DND-41 (cell line): ENCODE measurements around the gene PLP1.

ENCODE experiments used
- ATAC-seq: fragments of 200-7000 bp; cut with Tn5 transposase; 3 replicates; pipeline ENCODE4 v1.9.1; 2021; ENCODE audit warnings: low read depth; ENCODE audit not compliant: insufficient read depth
- DNase-seq: peaks from one replicate; pipeline ENCODE4 v3.0.0-alpha.2; 2020
- H2AFZ ChIP-seq: 2 replicates; pipeline ENCODE4 v1.6.0; 2012; ENCODE audit warnings: low read depth, low read length
- H3K27ac ChIP-seq: 2 replicates; pipeline ENCODE4 v1.5.1; 2012; ENCODE audit warnings: low read length, inconsistent platforms
- H3K27me3 ChIP-seq: fragments of 200-600 bp; sonication (generic); 2 replicates; pipeline ENCODE4 v1.6.0; 2012; ENCODE audit warnings: low read length, mild to moderate bottlenecking, inconsistent platforms; ENCODE audit not compliant: insufficient read depth, poor library complexity
- H3K36me3 ChIP-seq: 2 replicates; pipeline ENCODE4 v1.5.1; 2012; ENCODE audit warnings: low read length, inconsistent platforms; ENCODE audit not compliant: insufficient read depth
- H3K4me1 ChIP-seq: 2 replicates; pipeline ENCODE4 v1.5.1; 2012; ENCODE audit warnings: mild to moderate bottlenecking, low read length; ENCODE audit not compliant: insufficient read depth
- H3K4me2 ChIP-seq: 2 replicates; pipeline ENCODE4 v1.6.0; 2012; ENCODE audit warnings: mild to moderate bottlenecking, moderate library complexity, low read length, inconsistent platforms; ENCODE audit not compliant: insufficient read depth
- H3K4me3 ChIP-seq, 2 experiments: fragments of 200-600 bp in 1 of 2; shearing (Covaris generic) in 1 of 2; 2 replicates each; pipeline ENCODE4 v1.5.1; 2012 to 2016; ENCODE audit warnings: inconsistent platforms in 2 of 2, low read length in 2 of 2, mild to moderate bottlenecking in 2 of 2, low read depth in 1 of 2, moderate library complexity in 1 of 2
- H3K79me2 ChIP-seq: 2 replicates; pipeline ENCODE4 v1.6.0; 2012; ENCODE audit warnings: low read length, inconsistent platforms; ENCODE audit not compliant: insufficient read depth
- H3K9ac ChIP-seq: 2 replicates; pipeline ENCODE4 v1.6.0; 2012; ENCODE audit warnings: low read depth, mild to moderate bottlenecking, inconsistent platforms, low read length, moderate library complexity
- H3K9me3 ChIP-seq: 2 replicates; pipeline ENCODE4 v1.5.1; 2012; ENCODE audit warnings: low read length, moderate library complexity, mild to moderate bottlenecking, inconsistent platforms; ENCODE audit not compliant: insufficient read depth, severe bottlenecking
- H4K20me1 ChIP-seq: 2 replicates; pipeline ENCODE4 v1.6.0; 2012; ENCODE audit warnings: low read length; ENCODE audit not compliant: insufficient read depth
- EZH2 ChIP-seq: IDR thresholded peaks from 3 replicates; pipeline ENCODE4 v1.6.1; 2012; ENCODE audit warnings: borderline replicate concordance, low read depth, mild to moderate bottlenecking, moderate library complexity, low read length, inconsistent platforms; ENCODE audit not compliant: severe bottlenecking
- TF ChIP-seq, protein P1 (sequence below): IDR thresholded peaks from 2 replicates; pipeline ENCODE4 v1.5.1; 2012; ENCODE audit warnings: borderline replicate concordance, low read length, moderate library complexity, mild to moderate bottlenecking; ENCODE audit not compliant: poor library complexity, severe bottlenecking; ENCODE audit errors: extremely low read depth

The PLP1 gene

DNA sequence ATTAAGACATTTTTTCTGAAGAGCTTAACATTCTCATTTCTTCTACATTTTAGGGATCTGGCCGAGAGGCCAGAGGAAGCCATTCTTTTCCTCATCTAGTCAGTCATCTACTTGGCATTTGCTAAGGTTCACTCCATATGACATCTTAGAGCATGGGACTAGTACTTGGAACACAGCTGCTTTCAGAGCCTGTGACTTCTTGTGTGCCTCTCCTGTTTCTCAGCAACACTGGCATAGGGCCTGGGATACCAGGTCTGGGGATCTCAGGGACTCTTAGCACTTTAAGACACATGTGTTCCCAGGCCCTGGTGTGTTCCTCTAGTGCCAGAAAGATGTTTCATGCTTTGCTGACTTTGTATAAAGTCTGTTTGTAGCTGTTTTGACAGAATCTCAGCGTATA lies 7.3 kb downstream of the PLP1 start:
- H3K9ac ChIP-seq: no peak overlapping the region
- no peaks in the 10 kb centered on the region for H3K79me2 ChIP-seq
- H3K4me2 ChIP-seq: no peak overlapping the region
- TF ChIP-seq EZH2: no peak
- TF ChIP-seq, protein P1, sequence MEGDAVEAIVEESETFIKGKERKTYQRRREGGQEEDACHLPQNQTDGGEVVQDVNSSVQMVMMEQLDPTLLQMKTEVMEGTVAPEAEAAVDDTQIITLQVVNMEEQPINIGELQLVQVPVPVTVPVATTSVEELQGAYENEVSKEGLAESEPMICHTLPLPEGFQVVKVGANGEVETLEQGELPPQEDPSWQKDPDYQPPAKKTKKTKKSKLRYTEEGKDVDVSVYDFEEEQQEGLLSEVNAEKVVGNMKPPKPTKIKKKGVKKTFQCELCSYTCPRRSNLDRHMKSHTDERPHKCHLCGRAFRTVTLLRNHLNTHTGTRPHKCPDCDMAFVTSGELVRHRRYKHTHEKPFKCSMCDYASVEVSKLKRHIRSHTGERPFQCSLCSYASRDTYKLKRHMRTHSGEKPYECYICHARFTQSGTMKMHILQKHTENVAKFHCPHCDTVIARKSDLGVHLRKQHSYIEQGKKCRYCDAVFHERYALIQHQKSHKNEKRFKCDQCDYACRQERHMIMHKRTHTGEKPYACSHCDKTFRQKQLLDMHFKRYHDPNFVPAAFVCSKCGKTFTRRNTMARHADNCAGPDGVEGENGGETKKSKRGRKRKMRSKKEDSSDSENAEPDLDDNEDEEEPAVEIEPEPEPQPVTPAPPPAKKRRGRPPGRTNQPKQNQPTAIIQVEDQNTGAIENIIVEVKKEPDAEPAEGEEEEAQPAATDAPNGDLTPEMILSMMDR: no peak
- ATAC-seq: no peak
- H3K27me3 ChIP-seq: no peaks in the 10 kb centered on the region
- H3K4me1 ChIP-seq: peaks cover 6% of the 10 kb centered on the region; the same call in 1 of the 2 replicates
- no peak overlapping the region for H3K4me3 ChIP-seq
- H4K20me1 ChIP-seq: no peaks in the 10 kb centered on the region
- H2AFZ ChIP-seq: no peak overlapping the region
- H3K27ac ChIP-seq: no peak overlapping the region
- DNase-seq: no peak
- H3K36me3 ChIP-seq: no peaks in the 10 kb centered on the region
- no peaks in the 10 kb centered on the region for H3K9me3 ChIP-seq

DNA sequence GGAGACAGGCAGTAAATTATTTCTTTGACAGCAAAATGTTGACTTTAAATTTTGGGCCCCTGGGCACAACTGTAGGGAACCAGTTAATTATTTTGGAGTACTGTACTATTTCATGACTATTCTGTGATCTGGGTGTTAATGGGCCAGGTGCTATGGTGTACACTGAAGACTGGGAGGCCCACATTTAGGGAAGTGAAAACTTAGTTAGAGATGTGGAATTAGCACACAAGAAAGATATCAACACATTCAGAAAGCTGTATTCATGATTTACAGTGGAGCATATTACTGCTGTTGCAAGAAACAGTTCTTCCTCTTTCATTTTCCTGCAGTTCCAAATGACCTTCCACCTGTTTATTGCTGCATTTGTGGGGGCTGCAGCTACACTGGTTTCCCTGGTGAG lies 12.4 kb downstream of the PLP1 start:
- no peak overlapping the region for H3K4me3 ChIP-seq
- H4K20me1 ChIP-seq: no peaks in the 10 kb centered on the region
- H3K27ac ChIP-seq: no peak overlapping the region
- H2AFZ ChIP-seq: no peak overlapping the region
- H3K4me2 ChIP-seq: no peak overlapping the region
- H3K36me3 ChIP-seq: no peaks in the 10 kb centered on the region
- H3K9ac ChIP-seq: no peak overlapping the region
- DNase-seq (no peak), ATAC-seq (no peak)
- H3K79me2 ChIP-seq: no peaks in the 10 kb centered on the region
- no peaks in the 10 kb centered on the region for H3K4me1 ChIP-seq
- no peaks in the 10 kb centered on the region for H3K27me3 ChIP-seq
- TF ChIP-seq, protein P1: no peak
- no peak for TF ChIP-seq EZH2
- no peaks in the 10 kb centered on the region for H3K9me3 ChIP-seq

DNA sequence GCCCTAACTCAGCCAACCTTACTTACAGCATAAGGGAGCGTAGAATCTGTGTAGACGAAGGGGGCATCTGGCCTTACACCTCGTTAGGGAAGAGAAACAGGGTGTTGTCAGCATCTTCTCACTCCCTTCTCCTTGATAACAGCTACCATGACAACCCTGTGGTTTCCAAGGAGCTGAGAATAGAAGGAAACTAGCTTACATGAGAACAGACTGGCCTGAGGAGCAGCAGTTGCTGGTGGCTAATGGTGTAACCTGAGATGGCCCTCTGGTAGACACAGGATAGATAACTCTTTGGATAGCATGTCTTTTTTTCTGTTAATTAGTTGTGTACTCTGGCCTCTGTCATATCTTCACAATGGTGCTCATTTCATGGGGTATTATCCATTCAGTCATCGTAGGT lies 14.6 kb downstream of the PLP1 start:
- Histone ChIP-seq H3K36me3 (no peaks in the 10 kb centered on the region), H3K27ac (no peak overlapping the region), H3K4me1 (no peaks in the 10 kb centered on the region), H3K27me3 (no peaks in the 10 kb centered on the region), H3K4me2 (no peak overlapping the region), H4K20me1 (no peaks in the 10 kb centered on the region), H3K9ac (no peak overlapping the region), H3K79me2 (no peaks in the 10 kb centered on the region), H2AFZ (no peak overlapping the region), H3K9me3 (no peaks in the 10 kb centered on the region), H3K4me3 (no peak overlapping the region)
- ATAC-seq: no peak
- no peak for TF ChIP-seq EZH2
- TF ChIP-seq, protein P1: no peak
- DNase-seq: no peak

DNA sequence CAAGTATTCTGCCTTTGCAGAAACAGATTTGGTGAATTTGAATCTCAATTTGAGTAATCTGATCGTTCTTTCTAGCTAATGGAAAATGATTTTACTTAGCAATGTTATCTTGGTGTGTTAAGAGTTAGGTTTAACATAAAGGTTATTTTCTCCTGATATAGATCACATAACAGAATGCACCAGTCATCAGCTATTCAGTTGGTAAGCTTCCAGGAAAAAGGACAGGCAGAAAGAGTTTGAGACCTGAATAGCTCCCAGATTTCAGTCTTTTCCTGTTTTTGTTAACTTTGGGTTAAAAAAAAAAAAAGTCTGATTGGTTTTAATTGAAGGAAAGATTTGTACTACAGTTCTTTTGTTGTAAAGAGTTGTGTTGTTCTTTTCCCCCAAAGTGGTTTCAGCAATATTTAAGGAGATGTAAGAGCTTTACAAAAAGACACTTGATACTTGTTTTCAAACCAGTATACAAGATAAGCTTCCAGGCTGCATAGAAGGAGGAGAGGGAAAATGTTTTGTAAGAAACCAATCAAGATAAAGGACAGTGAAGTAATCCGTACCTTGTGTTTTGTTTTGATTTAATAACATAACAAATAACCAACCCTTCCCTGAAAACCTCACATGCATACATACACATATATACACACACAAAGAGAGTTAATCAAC lies 15.3 kb downstream of the PLP1 start:
- ATAC-seq (no peak), DNase-seq (no peak)
- H3K9me3 ChIP-seq: no peaks in the 10 kb centered on the region
- H3K9ac ChIP-seq: no peak overlapping the region
- H4K20me1 ChIP-seq: no peaks in the 10 kb centered on the region
- H3K36me3 ChIP-seq: no peaks in the 10 kb centered on the region
- H3K27ac ChIP-seq: no peak overlapping the region
- no peaks in the 10 kb centered on the region for H3K27me3 ChIP-seq
- no peaks in the 10 kb centered on the region for H3K4me1 ChIP-seq
- H3K4me2 ChIP-seq: no peak overlapping the region
- no peak overlapping the region for H3K4me3 ChIP-seq
- TF ChIP-seq, protein P1: no peak
- no peak for TF ChIP-seq EZH2
- no peaks in the 10 kb centered on the region for H3K79me2 ChIP-seq
- H2AFZ ChIP-seq: no peak overlapping the region
